Suppressor macrophage treated with lipopolysaccharide for 4 hours (primary cell): Measurements from ENCODE around the gene CAMKK2.
A peak's percentile ranks its signal among the peaks of the same experiment; 100 is the strongest.
"Not testable (repeated sequence)": the region's sequence is repeated elsewhere in the genome, so short reads cannot be mapped to it uniquely, and the experiment has no call there.

Experiments
- DNase-seq: peaks from one replicate; pipeline ENCODE4 v3.0.0-alpha.2; 2020

Gene CAMKK2

GRCh38 chr12:121296618-121297434, at the start of gene CAMKK2:
Gene CAMKK2, minus strand, starts transcription at chr12:121296709. Its CDS starts 22,183 bp downstream, at chr12:121274526.
- peak; percentile 96 for DNase-seq

GRCh38 chr12:121345151-121345815, 48.8 kb upstream of the CAMKK2 start:
- DNase-seq = no peak

GRCh38 chr12:121344506-121344905, 48.0 kb upstream of the CAMKK2 start:
- DNase-seq = no peak

GRCh38 chr12:121337416-121337815, 40.9 kb upstream of the CAMKK2 start:
- no peak for DNase-seq

GRCh38 chr12:121334513-121335343, 38.2 kb upstream of the CAMKK2 start:
- DNase-seq = peak; percentile 80

GRCh38 chr12:121333747-121334146, 37.2 kb upstream of the CAMKK2 start:
- DNase-seq = no peak

DNA sequence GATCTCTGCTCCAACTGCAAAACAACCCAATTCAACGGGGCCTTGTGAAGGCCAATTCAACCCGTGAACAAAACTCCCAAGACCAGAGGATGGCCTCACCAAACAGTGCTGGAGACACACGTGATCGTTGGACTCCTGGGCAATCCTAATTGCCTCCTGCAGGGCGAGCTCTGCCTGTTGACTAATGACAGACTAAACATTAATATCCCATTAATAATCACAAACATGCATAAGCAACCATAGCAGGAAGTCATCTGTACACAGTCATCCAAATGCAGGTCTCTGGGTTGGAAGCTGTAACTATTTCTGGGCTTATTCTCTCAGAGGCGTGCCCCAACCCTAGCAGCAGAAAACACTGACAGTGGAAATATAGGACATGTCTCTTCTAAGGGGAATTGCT, 34.7 kb upstream of the CAMKK2 start:
- no peak for DNase-seq

- DNase-seq = no peak
These were observed 34.2 kb upstream of the CAMKK2 start for GRCh38 chr12:121330692-121331091.

DNA sequence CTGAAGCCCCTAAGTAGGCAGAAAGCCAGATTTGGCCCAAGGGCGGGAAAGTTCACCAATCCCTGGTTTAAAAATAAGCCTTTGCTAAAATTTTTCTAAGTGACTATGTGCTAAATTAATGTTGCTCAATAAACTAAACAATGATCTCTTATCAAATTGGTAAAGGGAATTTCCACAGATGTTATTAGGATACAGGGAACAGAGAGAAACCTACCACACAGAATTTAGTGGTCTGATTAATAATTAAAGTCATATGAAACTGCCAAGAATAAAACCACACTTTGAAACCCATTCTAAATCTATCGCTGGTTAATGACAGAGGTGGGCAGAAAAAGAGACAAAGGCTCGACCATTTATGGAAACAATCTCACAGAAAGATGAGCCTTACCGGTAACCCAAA, 33.7 kb upstream of the CAMKK2 start:
- DNase-seq = no peak

GRCh38 chr12:121328620-121329019, 32.1 kb upstream of the CAMKK2 start:
- DNase-seq = no peak

GRCh38 chr12:121326996-121327674, 30.6 kb upstream of the CAMKK2 start:
- no peak for DNase-seq

GRCh38 chr12:121325922-121326396, 29.4 kb upstream of the CAMKK2 start:
- DNase-seq = peak; percentile 35

- DNase-seq = no peak
These were observed 27.4 kb upstream of the CAMKK2 start for GRCh38 chr12:121323908-121324307.

DNA sequence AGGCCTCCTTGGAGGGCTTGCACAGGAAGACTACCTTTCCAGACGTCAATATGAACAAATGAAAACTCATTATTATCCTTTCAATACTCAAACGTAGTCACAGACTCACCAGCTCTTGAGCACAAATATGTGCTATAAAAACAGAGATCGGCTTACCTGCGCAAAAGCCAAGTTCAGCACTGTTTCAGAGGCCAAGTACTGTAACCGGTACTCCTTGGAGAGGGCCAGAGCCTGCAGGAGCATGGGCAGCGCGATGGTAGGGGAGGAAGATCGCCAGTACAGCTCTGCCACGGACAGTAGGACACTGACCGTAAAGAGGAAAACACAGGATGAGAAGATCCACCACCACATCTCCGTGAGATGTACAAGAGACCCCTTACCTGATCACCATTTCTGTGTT, 21.6 kb upstream of the CAMKK2 start:
- no peak for DNase-seq

- DNase-seq = peak; percentile 58
These were observed 17.9 kb upstream of the CAMKK2 start for GRCh38 chr12:121314431-121314830.

DNA sequence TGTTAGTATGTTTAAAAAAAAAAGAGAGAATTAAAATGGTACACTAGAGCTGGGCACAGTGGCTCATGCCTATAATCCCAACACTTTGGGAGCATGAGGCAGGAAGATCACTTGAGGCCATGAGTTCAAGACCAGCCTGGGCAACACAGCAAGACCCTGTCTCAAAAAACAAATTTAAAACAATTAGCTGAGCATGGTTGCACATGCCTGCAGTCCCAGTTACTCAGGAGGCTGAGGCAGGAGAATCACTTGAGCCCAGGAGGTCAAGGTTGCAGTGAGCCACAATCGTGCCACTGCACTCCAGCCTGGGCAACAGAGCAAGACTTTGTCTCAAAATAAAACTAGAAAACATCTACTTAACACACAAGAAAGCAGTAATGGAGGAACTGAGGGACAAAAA, 13.7 kb upstream of the CAMKK2 start:
- DNase-seq = not testable (repeated sequence)

- not testable (repeated sequence) for DNase-seq
These were observed 10.9 kb upstream of the CAMKK2 start for GRCh38 chr12:121307397-121307796.

GRCh38 chr12:121304306-121304705, 7.8 kb upstream of the CAMKK2 start:
- no peak for DNase-seq

- peak; percentile 36 for DNase-seq
These were observed 5.4 kb upstream of the CAMKK2 start for GRCh38 chr12:121301876-121302275.

GRCh38 chr12:121300083-121300819, 3.7 kb upstream of the CAMKK2 start:
- no peak for DNase-seq

DNA sequence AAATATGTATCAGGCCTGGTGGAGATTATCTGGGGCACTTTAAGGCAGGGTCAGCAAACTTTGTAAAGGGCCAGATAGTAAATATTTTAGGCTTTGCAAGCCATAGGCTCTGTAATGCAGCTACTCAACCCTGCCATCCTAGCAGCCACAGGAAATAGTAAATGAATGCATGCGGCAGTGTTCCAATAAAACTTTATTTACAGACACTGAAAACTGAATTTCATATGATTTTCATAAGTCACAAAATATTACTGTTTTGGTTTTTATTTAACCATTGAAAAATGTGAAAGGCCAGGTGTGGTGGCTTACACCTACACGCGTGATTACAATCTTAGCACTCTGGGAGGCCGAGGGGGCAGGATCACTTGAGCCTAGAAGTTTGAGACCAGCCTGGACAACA, 3.2 kb upstream of the CAMKK2 start:
- DNase-seq = no peak

- not testable (repeated sequence) for DNase-seq
These were observed 1.9 kb upstream of the CAMKK2 start for GRCh38 chr12:121298411-121298810.
